Subcutaneous abdominal adipose tissue (tissue), 5 donors: ENCODE data around the gene OSCAR.

ENCODE experiments used
- H3K27ac ChIP-seq: one replicate; pipeline ENCODE4 v1.7.0; 2013; ENCODE audit warnings: low read depth, mild to moderate bottlenecking, inconsistent platforms, low read length, moderate library complexity
- H3K27me3 ChIP-seq, 5 donors: one replicate each; pipeline ENCODE4 v1.7.0; 2013; ENCODE audit warnings: low read length in 5 of 5, inconsistent platforms in 1 of 5; ENCODE audit not compliant: control insufficient read depth in 5 of 5, insufficient read depth in 4 of 5
- H3K36me3 ChIP-seq, 5 donors: one replicate each; pipeline ENCODE4 v1.7.0; 2013; ENCODE audit warnings: low read length in 5 of 5; ENCODE audit not compliant: control insufficient read depth in 5 of 5, insufficient read depth in 5 of 5
- H3K4me1 ChIP-seq, 5 donors: one replicate each; pipeline ENCODE4 v1.7.0; 2013; ENCODE audit warnings: low read length in 5 of 5, mild to moderate bottlenecking in 3 of 5, moderate library complexity in 1 of 5; ENCODE audit not compliant: control insufficient read depth in 5 of 5, insufficient read depth in 5 of 5
- H3K4me3 ChIP-seq, 5 donors: one replicate each; pipeline ENCODE4 v1.7.0; 2013; ENCODE audit warnings: low read length in 5 of 5, low read depth in 1 of 5
- H3K9ac ChIP-seq, 5 donors: one replicate each; pipeline ENCODE4 v1.7.0; 2013; ENCODE audit warnings: low read length in 5 of 5, mild to moderate bottlenecking in 4 of 5, moderate library complexity in 3 of 5
- H3K9me3 ChIP-seq, 5 donors: one replicate each; pipeline ENCODE4 v1.7.0; 2013; ENCODE audit warnings: low read length in 5 of 5; ENCODE audit not compliant: control insufficient read depth in 5 of 5
- donor health status: healthy.
- donor health status: healthy.
- donor health status: healthy.
- donor health status: healthy.
- donor health status: healthy.

Gene OSCAR

DNA sequence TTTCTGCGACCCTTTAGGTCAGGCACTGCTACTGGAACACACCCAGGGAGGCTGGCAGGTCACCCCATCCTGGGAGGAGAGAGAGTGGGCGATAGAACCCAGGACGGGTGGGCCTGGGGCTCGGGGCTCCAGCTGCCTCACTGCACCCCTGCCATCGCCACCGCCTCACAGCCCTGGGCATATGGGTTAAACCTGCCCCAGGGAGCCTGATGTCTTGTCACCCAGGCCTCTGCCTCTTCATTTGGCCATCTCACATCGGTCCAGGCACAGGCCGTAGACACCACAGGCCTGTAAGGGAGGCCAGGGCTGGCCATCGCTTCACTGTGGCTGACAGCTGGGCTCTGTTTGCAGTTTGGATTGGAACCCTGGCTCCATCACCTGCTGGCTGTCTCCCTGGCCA lies 25.1 kb upstream of the OSCAR start:
- Histone ChIP-seq H3K9me3 (no peaks in the 10 kb centered on the region), H3K27me3 (no peaks in the 10 kb centered on the region), H3K4me3 (no peak overlapping the region), H3K27ac (no peak overlapping the region), H3K36me3 (peaks cover 0 to 95% (median 87%) of the 10 kb centered on the region in 5 donors), H3K9ac (no peak overlapping the region), H3K4me1 (no peaks in the 10 kb centered on the region)

GRCh38 chr19:54124393-54124792 lies 23.8 kb upstream of the OSCAR start:
- Histone ChIP-seq H3K9ac (no peak overlapping the region), H3K4me3 (no peak overlapping the region), H3K36me3 (peaks cover 0 to 99% (median 92%) of the 10 kb centered on the region in 5 donors), H3K27me3 (no peaks in the 10 kb centered on the region), H3K4me1 (no peaks in the 10 kb centered on the region), H3K9me3 (no peaks in the 10 kb centered on the region), H3K27ac (no peak overlapping the region)

- H3K9me3 ChIP-seq = no peaks in the 10 kb centered on the region
- H3K4me1 ChIP-seq = no peaks in the 10 kb centered on the region
- H3K4me3 ChIP-seq = no peak overlapping the region
- no peak overlapping the region for H3K27ac ChIP-seq
- peaks cover 2 to 98% (median 89%) of the 10 kb centered on the region in 5 donors for H3K36me3 ChIP-seq
- no peaks in the 10 kb centered on the region for H3K27me3 ChIP-seq
- no peak overlapping the region for H3K9ac ChIP-seq
Observed at GRCh38 chr19:54123682-54124081, 23.1 kb upstream of the OSCAR start.

DNA sequence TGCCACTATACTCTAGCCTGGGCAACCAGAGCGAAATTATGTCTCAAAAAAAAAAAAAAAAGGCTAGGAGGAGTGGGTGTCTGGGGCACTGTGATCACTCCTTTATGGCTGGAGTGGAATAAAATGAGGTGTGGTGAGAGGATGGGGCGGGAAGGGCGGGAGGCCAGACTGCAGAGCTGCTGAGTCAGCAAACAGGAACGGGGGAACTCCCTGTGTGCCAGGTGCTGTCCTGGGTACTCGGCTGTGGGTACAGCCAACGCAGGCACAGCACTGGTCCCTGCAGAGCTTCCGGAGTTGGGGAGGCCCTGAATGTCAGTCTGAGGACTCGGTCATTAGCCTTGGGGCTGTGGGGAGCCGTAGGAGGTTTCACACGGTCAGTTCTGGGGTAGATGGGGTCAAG lies 20.7 kb upstream of the OSCAR start:
- H3K9ac ChIP-seq = no peak overlapping the region
- no peak overlapping the region for H3K4me3 ChIP-seq
- H3K27me3 ChIP-seq = no peaks in the 10 kb centered on the region
- H3K27ac ChIP-seq = no peak overlapping the region
- peaks cover 0 to 8% (median 8%) of the 10 kb centered on the region in 5 donors for H3K4me1 ChIP-seq
- H3K36me3 ChIP-seq = peaks cover 3 to 80% (median 72%) of the 10 kb centered on the region in 5 donors
- no peaks in the 10 kb centered on the region for H3K9me3 ChIP-seq

- H3K36me3 ChIP-seq = peaks cover 3 to 33% (median 27%) of the 10 kb centered on the region in 5 donors
- H3K9ac ChIP-seq = peak within 1 kb of the TSS; percentile 21 to 98 (median 94)
- no peaks in the 10 kb centered on the region for H3K9me3 ChIP-seq
- H3K27me3 ChIP-seq = no peaks in the 10 kb centered on the region
- peaks cover 0 to 28% (median 24%) of the 10 kb centered on the region in 5 donors for H3K4me1 ChIP-seq
- peak within 1 kb of the TSS; percentile 85 to 99 (median 86) for H3K4me3 ChIP-seq
- H3K27ac ChIP-seq = peak within 1 kb of the TSS; percentile 85
Observed at GRCh38 chr19:54115109-54116063, 14.8 kb upstream of the OSCAR start, which contains the start of the genes PRPF31 and TFPT. Gene PRPF31, plus strand, starts transcription at chr19:54115754. Its CDS starts 2,525 bp downstream, at chr19:54118279. Gene TFPT, minus strand, starts transcription at chr19:54115657. Its CDS starts 388 bp downstream, at chr19:54115269.

DNA sequence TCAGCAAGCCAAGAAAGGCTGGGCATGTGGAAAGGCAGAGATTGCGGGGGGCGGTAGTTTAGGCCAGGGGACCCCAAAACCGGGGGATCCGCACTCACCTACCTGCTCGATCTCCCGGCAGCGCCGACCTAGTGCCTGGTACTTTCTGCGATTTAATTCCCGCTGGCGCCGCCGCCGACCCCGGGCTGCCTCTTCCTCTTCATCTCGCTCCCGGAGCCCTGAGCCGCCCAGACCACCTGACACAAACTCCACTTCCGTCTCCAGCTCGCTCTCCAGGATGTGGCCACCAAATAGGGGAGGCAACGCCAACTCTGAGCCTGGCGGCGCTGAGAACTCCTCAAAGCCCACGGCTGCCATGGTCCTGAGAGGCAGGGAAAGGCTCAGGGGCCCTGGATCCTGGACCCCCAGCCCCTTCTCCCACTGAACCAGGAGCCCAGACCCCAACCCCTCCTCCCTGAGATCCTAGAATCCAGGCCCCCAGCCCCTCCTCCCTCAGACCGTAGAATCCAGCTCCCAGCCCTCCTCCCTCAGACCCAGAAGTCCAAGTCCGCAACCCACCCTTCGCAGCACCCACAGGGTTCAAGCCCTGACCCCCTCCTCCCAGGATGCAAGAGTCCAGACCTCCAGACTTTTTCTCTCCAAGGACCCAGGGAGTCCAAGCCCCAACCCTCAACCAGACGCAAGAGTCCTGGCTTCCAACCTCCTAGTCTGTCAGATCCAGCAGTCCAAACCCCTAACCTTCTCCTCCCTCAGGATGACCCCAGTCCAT lies 13.9 kb upstream of the OSCAR start:
- peaks cover 3 to 33% (median 26%) of the 10 kb centered on the region in 5 donors for H3K36me3 ChIP-seq
- peaks cover 0 to 28% (median 24%) of the 10 kb centered on the region in 5 donors for H3K4me1 ChIP-seq
- peak overlapping the region; percentile 85 for H3K27ac ChIP-seq
- H3K9ac ChIP-seq = peak overlapping the region in 4 of 5 donors; percentile 91 to 98 (median 94)
- H3K4me3 ChIP-seq = peak overlapping the region; percentile 85 to 99 (median 86)
- H3K27me3 ChIP-seq = no peaks in the 10 kb centered on the region
- H3K9me3 ChIP-seq = no peaks in the 10 kb centered on the region

DNA sequence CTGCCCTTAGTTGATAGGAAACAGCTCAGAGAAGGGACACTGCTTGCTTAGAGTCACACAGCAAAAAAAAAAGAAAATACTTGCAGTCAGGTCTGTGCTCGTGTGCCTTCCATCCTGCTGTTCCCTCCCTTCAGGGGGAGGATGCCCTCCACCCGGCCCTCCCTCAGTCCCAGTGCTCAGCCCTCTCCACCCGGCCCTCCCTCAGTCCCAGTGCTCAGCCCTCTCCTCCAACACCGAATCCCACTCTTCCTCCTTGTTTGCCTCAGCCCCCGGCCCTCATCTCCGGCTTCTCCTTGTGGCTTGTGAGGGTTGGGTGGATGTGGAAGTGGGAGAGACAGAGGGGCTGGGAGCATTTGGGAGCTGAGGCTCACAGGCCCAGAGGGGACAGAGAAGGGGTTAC lies 9.0 kb upstream of the OSCAR start:
- Histone ChIP-seq H3K9ac (no peak overlapping the region), H3K27me3 (no peaks in the 10 kb centered on the region), H3K36me3 (peaks cover 0 to 63% (median 53%) of the 10 kb centered on the region in 5 donors), H3K27ac (no peak overlapping the region), H3K4me1 (peaks cover 0 to 10% (median 8%) of the 10 kb centered on the region in 5 donors), H3K4me3 (no peak overlapping the region), H3K9me3 (no peaks in the 10 kb centered on the region)

DNA sequence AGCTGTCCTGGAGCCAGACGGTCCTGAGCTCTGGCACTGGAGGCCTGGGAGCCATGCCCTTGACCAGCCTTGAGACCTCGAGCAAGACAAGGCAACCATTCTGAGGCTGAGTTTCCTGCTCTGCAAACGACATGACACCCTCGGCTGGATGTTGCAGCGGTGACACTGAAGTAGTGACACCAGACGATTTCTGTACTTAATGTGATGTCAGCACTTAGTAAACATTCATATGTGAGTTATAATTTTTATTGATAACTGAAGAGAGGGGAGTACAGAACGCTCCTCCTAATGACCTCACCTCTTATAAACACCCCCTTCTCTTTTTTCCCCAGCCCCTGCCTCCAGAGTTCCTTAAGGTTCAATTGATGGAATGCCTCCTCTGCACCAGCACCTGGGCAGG lies 7.9 kb upstream of the OSCAR start:
- Histone ChIP-seq H3K36me3 (peaks cover 0 to 63% (median 53%) of the 10 kb centered on the region in 5 donors), H3K4me3 (no peak overlapping the region), H3K9me3 (no peaks in the 10 kb centered on the region), H3K27ac (no peak overlapping the region), H3K4me1 (peaks cover 0 to 3% (median 2%) of the 10 kb centered on the region in 5 donors), H3K9ac (no peak overlapping the region), H3K27me3 (no peaks in the 10 kb centered on the region)

DNA sequence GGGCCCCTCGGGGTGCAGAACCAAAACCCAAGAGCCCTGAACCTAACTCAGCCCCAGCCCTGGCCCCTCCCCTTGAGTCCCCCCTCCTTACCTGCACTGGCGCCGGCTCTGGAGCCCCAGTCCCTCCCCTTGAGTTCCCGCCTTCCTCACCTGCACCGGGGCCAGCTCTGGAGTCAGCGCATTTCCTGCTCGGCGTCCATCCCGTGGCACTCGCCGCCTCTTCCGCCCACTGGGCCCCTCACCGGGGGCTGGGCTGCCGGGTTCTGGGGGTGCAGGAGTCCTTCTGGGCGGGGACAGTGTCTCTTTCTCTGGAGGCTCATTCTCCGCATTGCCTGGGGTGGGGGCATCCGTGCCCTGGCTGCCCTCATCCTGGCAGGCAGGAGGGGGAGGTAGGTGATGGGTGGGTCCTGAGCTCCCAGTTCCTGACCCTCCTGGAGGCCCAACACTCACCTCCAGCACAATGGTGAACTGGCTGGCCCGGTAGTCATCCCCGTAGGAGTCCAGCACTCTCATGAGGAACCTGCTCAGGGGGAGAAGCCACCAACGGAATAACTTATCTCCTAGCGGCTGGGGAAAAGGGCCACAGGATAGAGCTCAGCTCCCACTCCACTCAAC lies 7.4 kb upstream of the OSCAR start:
- no peak overlapping the region for H3K27ac ChIP-seq
- peaks cover 0 to 58% (median 53%) of the 10 kb centered on the region in 5 donors for H3K36me3 ChIP-seq
- peaks cover 2 to 8% (median 7%) of the 10 kb centered on the region in 5 donors for H3K4me1 ChIP-seq
- H3K4me3 ChIP-seq = no peak overlapping the region
- no peak overlapping the region for H3K9ac ChIP-seq
- H3K27me3 ChIP-seq = no peaks in the 10 kb centered on the region
- no peaks in the 10 kb centered on the region for H3K9me3 ChIP-seq
